ENCODE results near the gene PTCRA.
"Not testable (repeated sequence)": the region's sequence is repeated elsewhere in the genome, so short reads cannot be mapped to it uniquely, and the experiment has no call there.

Gene PTCRA

DNA sequence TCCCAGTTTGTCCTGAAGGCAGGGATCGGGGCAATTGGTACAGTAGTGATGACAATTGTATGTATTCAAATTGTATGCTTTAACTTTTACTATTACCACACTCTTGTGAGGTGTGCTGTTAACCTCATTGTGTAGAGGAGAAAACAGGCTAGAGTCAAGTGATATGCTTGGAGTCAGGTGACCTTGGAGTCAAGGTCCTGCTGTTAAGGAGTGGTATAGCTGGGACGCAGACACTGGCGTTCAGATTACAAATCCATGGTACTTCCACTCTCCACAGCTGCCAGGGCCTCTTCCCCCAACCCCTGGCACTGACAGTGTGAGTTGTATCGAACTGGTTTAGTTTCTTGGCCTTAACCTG lies 23.9 kb downstream of the PTCRA start:
- in situ Hi-C loops (cut with HindIII; ENCODE audit: low sequenced_read_pairs) = no loop called here

DNA sequence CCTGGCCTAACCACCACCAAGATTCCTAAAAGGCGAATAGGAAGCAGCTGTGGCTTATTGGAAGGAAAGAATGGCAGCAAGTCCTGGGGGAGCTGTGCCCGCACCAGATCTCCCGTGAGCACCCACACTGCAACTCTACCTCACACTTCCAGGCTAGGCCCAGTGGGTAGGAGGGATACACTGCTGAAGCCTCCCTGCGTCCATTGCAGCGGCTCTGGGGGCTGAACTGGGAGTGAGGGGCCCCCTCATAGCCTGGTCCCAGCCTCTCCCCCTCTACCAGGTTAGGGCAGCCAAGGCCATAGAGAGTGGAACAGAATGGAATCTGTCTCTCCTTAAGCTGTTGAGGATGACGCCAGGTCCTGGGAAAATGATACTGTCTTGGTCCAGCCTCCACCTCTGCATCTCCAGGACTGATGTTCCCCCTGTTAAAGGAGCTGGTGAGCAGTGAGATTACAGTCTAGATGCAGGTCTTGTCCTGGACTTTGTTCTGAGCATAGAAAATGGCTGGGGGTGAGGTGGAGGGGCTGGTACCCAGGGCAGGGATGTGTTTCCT lies 24.7 kb downstream of the PTCRA start:
- in situ Hi-C loops (cut with HindIII; ENCODE audit: low sequenced_read_pairs) = no loop called here

DNA sequence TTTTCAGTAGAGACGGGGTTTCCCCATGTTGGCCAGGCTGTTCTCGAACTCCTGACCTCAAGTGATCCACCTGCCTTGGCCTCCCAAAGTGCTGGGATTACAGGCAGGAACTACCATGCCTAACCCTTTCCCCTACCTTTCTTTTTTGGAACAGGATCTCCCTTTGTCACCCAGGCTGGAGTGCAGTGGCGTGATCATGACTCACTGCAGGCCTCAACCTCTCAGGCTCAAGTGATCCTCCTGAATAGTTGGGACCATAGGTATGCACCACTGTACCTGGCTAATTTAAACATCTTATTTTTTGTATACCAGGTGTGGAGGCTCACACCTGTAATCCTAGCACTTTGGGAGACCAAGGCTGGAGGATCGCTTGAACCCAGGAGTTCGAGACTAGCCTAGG lies 25.5 kb downstream of the PTCRA start:
- in situ Hi-C loops (cut with HindIII; ENCODE audit: low sequenced_read_pairs) = not testable (repeated sequence)

DNA sequence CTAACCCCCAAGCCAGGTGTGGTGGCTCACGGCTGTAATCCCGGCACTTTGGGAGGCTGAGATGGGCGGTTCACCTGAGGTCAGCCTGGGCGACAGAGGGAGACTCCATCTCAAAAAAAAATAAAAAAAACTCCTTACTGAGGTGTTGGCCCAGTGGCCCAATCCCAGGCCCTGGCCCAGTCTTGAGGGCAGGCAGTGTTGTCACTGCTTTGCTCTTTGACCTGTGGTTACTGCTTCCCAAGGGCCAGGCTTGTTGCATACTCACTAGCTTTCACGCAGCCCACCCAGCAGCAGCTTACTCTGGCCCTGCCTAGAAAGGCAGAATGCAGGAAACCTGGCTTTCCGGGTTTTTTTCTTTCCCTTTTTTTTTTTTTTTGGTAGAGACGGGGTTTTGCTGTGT lies 26.6 kb downstream of the PTCRA start:
- in situ Hi-C loops (cut with HindIII; ENCODE audit: low sequenced_read_pairs) = no loop called here

DNA sequence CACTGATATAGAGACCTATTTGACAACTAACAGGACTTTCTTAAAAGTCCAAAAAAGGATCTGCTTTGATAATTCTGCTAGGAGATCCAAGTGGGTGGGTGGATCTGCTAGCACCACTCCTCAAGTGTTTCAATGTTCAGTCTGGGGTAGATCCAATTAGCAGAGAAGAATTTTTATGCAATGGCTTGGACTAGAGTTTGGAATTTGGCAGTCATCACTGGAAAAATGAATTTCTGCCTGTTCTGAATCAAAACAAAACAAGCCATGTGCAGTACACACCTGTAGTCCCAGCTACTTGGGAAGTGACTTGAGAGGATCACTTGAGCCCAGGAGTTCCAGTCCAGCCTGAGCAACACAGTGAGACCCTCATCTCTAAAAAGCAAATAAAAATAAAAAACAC lies 32.1 kb downstream of the PTCRA start:
- in situ Hi-C loops (cut with HindIII; ENCODE audit: low sequenced_read_pairs) = no loop called here

DNA sequence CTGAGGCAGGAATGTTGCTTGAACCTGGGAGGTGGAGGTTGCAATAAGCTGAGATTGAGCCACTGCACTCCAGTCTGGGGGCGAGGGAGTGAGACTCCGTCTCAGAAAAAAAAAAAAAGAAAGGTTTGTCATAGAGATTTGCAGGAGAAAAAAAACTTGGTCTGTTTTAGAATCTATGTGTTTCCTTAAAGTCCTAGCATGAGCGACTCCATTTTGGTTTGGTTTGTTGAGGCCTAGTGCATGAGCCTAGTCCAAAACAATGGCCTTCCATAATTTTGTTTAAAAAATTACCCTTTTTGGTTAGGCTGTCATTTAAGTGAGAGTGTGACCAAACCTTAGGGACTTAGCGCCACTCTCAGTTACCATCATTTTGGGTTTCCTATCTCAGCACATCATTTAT lies 36.5 kb downstream of the PTCRA start:
- in situ Hi-C loops (cut with HindIII; ENCODE audit: low sequenced_read_pairs) = no loop called here

DNA sequence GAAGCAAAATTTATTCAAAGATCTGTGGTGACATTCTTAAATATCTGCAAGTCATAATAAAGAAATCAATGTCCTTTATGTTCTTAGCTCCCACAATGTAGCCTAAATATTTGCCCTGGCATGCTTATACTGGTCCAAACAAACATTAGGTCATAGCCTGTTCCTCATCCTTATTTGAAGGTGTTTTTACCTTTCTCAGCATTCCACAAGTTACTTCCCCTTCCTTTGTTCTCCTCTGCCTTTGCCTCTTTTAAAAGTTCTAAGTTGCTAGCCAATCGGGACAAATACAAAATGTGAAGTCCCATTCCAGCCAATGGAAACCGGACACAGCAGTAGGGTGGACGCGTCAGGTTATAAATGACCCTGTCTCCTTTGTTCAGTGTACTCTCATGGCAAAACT lies 38.6 kb downstream of the PTCRA start:
- in situ Hi-C loops (cut with HindIII; ENCODE audit: low sequenced_read_pairs) = not testable (repeated sequence)

DNA sequence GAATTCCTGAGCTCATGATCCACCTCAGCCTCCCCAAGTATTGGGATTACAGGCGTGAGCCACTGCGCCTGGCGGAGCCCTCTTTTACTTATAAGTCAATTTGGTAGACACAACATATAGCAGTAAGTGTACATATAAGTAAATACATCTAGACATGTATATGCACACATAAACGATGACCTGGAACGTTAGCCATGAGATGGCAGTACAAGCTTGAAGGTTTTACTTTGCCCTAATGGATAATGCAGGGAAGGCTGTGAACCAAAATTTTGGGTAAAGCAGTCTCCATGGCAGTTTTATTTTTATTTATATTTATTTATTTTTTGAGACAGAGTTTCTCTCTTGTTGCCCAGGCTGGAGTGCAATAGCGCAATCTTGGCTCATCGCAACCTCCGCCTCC lies 42.3 kb downstream of the PTCRA start:
- in situ Hi-C loops (cut with HindIII; ENCODE audit: low sequenced_read_pairs) = no loop called here

DNA sequence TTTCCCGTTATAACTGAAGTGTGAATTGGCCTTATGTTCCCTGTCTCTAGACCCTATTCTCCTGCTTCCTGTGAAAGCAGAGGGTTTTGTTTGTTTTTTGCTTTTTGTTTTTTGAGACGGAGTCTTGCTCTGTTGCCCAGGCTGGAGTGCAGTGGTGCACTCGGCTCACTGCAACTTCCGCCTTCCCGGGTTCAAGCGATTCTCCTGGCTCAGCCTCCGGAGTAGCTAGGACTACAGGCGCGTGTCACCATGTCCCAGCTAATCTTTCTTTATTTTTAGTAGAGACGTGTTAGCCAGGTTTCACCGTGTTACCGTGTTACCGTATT lies 44.0 kb downstream of the PTCRA start:
- in situ Hi-C loops (cut with HindIII; ENCODE audit: low sequenced_read_pairs) = no loop called here

DNA sequence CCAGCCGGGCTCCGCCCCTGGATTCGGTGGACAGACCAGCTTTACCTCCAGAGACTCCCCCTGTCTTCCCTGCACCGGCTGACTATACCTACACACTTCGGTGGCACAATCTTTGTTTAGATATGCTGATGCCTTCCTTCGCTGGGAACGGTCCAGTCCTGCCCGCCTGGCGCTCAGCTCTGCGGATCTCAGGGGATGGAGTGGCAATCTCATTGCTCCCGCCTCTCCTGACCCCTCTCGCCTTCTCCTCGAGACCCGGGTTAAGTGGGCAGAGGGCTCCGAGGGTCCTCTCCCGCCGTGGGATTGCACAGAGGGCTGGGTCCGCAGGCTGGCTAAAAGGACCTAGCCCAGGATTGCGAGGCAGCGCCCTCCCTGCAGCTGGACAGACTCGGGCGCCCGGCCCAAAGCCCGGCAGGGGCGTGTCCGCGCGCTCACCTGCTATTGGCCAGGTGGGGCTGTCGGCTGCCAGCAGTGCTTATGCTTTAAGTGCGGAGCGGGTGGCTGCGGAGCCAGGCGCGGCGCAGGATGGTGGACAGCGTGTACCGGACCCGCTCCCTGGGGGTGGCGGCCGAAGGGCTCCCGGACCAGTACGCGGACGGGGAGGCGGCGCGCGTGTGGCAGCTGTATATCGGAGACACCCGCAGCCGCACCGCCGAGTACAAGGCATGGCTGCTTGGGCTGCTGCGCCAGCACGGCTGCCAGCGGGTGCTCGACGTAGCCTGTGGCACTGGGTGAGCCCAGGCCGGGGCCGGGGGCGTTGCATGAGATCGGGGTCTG lies 44.6 kb downstream of the PTCRA start, which contains the start of gene GNMT:
TSS of gene GNMT (plus strand) at position 512 of the 777 bp plus-strand sequence. CDS start at position 526, 14 bp downstream.
- in situ Hi-C loops (cut with HindIII; ENCODE audit: low sequenced_read_pairs) = no loop called here

DNA sequence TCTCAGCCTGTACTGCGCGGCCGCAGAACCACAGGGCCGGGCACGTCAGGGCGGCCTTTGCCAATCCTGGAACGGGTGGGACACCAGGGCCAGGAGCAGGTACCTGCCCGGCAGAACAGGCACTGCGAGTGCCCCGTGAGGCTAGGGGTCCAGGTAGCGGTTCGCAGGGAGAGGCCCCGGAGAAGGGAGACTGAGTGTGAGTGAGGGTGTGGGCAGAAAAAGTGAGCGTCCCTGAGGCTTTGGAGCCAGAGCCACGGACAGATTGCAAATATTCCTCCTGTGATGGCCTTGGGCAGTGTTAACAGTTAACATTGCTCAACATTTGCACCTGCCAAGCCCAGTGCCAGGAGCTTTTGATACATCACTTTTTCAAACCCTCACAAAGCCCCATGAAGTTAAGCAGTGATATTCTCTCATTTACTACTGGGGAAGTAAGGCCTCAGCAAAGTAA lies 45.2 kb downstream of the PTCRA start:
- in situ Hi-C loops (cut with HindIII; ENCODE audit: low sequenced_read_pairs) = no loop called here

DNA sequence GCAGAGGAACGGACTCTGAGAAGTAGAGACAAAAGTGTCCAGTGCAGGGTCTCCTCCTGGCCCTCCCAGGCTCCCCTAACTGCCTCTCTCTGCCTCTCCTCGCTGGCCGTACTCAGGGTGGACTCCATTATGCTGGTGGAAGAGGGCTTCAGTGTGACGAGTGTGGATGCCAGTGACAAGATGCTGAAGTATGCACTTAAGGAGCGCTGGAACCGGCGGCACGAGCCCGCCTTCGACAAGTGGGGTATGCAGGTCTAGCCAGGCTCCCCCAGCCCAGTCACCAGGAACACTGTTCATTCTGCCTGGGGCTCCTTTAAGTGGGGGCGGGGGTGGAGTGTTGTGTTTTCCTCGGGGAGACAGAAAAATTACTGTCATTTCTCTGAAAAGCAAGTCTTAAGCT lies 46.2 kb downstream of the PTCRA start:
- in situ Hi-C loops (cut with HindIII; ENCODE audit: low sequenced_read_pairs) = no loop called here

DNA sequence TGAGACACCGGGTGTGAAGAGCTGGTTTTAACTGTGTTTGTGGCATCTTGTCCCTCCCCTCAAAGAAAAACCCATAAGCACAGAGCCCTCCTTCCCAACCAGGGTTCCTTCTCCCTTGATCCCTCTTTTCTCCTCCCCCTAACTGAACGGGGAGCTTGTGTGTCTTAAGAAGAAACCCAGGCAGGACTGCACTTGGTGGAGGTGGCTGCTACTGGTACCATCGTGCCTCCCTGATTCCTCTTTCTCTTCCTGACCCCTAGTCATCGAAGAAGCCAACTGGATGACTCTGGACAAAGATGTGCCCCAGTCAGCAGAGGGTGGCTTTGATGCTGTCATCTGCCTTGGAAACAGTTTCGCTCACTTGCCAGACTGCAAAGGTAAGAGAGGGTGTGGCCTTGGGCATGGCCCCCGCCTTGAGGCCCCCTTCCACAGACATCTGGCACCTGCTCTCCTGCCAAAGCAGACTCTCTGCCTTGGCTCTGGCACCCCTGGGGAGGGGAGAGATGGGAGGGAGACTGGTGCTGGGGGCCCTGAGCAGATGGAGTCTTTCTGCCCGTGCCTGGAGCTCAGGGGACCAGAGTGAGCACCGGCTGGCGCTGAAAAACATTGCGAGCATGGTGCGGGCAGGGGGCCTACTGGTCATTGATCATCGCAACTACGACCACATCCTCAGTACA lies 46.8 kb downstream of the PTCRA start:
- in situ Hi-C loops (cut with HindIII; ENCODE audit: low sequenced_read_pairs) = no loop called here

DNA sequence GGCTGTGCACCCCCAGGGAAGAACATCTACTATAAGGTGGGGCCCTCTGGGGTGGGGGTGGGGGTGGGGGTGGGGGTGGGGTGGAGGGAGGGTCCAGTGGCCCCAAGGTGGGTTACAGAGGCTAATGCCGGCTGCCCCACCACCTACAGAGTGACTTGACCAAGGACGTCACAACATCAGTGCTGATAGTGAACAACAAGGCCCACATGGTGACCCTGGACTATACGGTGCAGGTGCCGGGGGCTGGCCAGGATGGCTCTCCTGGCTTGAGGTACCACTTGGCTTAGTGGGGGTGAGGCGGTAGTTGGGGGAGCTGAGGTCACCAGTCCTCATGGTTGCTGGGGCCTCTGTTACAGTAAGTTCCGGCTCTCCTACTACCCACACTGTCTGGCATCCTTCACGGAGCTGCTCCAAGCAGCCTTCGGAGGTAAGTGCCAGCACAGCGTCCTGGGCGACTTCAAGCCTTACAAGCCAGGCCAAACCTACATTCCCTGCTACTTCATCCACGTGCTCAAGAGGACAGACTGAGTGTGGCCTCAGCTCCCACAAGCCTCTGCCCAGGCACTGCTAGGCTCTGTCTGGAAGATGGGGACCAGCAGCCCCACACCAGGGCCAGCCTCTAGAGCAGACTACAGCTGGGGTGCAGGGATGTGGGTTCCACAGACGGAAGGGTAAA lies 47.5 kb downstream of the PTCRA start:
- in situ Hi-C loops (cut with HindIII; ENCODE audit: low sequenced_read_pairs) = no loop called here

DNA sequence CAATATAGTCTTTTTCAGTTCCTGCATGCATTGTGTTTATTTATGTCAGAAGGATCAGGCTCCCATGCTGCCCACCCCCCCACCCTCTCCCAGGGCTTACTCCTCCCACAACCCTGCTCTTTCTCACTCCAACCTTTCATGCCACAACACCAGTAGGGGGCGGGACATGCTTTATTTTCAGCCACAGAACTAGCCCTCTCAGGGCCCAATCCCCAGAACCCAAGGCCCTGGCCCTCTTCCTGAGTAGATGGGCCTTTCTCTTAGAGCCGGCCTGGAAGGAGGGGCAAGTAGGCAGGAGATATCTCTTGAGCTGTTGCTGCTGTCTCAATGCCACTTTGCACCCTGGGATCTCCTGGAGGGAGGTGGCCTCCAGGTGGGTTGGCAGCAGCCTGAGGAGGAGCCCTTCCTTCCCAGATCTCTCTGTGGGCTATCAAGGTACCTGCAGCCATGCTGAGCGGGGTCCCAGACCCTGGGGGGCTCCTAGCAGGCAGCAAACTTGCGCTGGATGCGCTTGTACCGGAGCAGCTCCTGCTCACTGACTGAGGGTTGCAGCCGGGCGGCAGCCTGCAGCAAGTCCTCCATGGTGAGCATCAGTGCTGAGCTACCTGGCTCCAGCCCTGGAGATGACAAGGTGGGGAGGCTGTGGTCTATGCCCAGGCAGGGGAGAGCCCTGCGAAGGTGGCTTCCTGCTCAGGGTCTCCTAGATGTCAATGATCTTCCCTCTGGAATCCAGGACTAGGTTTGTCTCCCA lies 48.2 kb downstream of the PTCRA start:
- in situ Hi-C loops (cut with HindIII; ENCODE audit: low sequenced_read_pairs) = no loop called here

DNA sequence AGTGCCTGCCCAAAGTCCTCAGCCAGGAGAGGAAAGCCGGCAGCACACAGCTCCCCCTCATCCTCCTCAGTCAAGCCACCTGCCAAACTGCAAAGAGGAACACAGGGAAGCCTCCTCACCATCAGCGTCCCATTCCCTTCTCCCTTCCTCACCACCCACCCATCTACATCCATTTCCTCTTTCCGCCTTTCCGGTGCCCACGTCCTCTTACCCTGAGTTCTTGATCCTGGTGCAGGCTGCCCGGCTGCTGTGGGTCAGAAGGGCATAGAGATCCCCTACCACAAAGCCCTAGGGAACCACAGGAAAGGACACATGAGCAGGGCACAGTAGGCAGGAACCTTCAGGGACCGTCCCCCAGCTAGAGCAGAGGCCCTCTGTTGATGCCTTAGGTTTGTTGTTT lies 50.7 kb downstream of the PTCRA start:
- in situ Hi-C loops (cut with HindIII; ENCODE audit: low sequenced_read_pairs) = no loop called here

DNA sequence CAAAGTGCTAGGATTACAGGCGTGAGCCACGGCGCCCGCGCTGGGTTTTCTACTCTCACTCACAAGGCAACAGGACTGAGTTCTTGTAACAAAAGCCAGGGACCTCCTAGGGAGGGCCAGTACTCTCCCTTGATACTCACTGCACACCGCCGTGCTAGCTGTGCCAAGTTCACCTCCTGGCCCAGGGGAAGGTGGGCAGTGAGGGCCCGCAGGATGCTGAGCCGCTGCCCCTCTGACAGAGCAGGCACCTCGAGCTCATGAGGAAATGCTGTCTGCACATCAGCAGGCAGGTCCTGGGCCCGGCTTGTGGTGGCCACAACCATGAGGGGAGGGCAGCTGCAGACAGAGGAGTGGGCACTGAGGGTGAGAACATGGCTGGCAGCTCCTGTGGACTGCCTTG lies 51.4 kb downstream of the PTCRA start:
- in situ Hi-C loops (cut with HindIII; ENCODE audit: low sequenced_read_pairs) = no loop called here

DNA sequence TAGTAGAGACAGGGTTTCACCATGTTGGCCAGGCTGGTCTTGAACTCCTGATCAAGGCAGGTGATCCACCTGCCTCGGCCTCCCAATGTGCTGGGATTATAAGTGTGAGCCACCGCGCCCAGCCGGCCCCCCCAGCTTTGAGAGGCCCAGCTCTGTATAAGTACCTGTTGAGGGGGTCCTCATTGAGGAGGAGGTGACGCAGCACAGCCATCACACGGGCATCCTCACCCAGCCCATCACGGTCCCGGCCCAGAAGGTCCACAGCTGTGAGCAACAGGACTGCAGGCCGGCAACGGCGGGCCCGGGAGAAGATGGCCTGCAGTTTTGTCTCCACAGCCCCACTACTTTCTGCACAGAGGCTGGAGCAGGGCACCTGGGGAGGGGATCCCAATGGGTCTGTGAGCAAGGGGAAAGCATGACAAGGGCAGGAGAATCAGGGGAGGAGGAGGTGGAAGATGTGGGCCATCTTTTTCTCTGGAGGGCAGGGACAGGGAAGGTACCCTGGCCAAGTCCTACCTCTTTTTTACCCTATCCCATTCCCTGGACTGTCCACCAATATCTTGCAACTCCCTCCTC lies 52.4 kb downstream of the PTCRA start:
- in situ Hi-C loops (cut with HindIII; ENCODE audit: low sequenced_read_pairs) = no loop called here

DNA sequence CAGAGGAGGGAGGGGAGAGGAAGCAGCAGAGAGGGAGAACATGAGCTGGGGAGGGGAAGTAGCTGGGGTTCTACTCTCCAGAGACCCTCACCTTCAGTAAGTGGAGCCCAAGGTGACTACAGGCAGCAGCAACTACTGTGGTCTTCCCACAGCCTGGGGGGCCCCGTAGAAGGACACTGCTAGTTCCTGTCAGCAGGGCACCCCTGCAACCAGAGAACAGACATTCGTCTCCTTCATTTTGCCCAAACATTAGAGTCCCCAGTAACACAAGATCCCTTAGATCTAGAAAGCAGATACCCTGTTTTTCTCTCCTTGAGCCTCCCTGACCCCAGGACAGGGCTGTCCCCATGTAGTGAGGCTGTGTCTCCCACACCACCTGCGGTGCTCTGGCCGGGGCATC lies 52.9 kb downstream of the PTCRA start:
- in situ Hi-C loops (cut with HindIII; ENCODE audit: low sequenced_read_pairs) = no loop called here

DNA sequence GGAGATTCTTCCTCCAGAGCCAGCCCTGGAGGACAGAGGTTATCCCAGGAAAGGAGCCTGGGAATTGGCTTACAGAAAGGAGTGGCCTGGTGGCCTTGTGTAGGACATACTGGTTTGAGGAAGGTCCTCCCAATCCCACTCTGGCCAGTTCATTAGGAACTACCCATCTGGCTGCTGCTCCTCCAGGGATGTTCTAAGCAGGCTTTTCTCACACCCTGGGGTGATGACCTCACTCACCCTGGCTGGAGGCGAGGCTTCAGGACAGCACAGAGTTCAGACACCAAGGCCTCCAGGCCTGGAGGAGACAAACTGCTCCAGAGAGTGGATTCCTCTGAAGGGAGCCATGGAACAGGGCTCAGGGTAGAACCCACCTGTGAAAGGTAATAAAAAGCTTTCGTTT lies 53.6 kb downstream of the PTCRA start:
- in situ Hi-C loops (cut with HindIII; ENCODE audit: low sequenced_read_pairs) = no loop called here

DNA sequence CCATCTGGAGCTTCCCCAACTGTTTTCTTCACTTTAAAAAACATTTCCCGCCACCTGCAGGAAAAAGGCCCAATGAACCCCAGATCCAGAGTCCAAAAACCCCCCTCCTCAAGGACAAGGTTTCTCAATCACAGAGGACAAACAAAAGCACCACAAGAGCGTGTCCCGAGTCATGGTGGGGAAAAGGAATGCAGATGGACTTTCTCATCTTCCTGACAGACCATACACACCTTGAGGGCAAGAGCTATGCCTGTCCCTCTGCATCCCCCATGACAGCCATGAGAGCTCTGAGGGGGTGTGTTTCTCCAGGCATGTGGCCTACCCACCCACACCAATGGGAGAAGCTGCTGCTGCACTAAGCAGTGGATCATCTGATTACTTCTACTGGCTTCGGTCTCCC lies 54.1 kb downstream of the PTCRA start:
- in situ Hi-C loops (cut with HindIII; ENCODE audit: low sequenced_read_pairs) = no loop called here
